Measurements from ENCODE around the gene C11orf58. TPM values are rescaled to one million over a fixed set of nuclear protein-coding genes. Genes with fewer than 3 reads are reported as not detected.

The C11orf58 gene
- total RNA-seq, 1 donor from 2014 or later, result 154 TPM

DNA sequence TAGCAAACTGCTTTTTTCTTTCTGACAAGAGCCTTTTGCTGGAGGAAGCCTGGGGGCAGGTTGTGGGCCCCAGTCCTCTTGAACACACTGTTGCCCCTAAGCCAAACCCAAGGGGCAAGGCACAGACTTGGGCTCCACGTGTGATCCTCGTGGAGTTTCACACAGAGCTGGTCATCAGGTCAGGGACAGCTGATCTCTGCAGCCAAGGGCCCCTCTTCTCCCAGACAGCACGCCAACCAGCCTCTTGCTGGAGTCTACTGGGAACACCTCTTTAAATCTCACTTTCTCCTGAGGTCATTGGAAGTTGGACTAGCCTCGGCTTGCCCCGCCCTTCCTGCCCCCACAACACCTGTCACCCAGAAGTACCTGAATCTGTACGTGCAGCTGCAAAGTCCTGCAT lies 39.8 kb downstream of the C11orf58 start:
- Mint-ChIP-seq H3K4me1 (peaks cover 11% of the 10 kb centered on the region), H3K36me3 (peaks cover 2% of the 10 kb centered on the region), H3K9me3 (no peaks in the 10 kb centered on the region), H3K27me3 (ENCODE audit: low read depth) (no peaks in the 10 kb centered on the region), H3K27ac (no peak overlapping the region), H3K4me3 (no peak overlapping the region)
- TF ChIP-seq, protein P1, sequence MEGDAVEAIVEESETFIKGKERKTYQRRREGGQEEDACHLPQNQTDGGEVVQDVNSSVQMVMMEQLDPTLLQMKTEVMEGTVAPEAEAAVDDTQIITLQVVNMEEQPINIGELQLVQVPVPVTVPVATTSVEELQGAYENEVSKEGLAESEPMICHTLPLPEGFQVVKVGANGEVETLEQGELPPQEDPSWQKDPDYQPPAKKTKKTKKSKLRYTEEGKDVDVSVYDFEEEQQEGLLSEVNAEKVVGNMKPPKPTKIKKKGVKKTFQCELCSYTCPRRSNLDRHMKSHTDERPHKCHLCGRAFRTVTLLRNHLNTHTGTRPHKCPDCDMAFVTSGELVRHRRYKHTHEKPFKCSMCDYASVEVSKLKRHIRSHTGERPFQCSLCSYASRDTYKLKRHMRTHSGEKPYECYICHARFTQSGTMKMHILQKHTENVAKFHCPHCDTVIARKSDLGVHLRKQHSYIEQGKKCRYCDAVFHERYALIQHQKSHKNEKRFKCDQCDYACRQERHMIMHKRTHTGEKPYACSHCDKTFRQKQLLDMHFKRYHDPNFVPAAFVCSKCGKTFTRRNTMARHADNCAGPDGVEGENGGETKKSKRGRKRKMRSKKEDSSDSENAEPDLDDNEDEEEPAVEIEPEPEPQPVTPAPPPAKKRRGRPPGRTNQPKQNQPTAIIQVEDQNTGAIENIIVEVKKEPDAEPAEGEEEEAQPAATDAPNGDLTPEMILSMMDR (IDR thresholded peaks at IDR 0.05; ENCODE audit: unreplicated experiment), result no peak
- DNase-seq (ENCODE audit: low spot score in 2 of 2, unreplicated experiment in 2 of 2), result no peak

DNA sequence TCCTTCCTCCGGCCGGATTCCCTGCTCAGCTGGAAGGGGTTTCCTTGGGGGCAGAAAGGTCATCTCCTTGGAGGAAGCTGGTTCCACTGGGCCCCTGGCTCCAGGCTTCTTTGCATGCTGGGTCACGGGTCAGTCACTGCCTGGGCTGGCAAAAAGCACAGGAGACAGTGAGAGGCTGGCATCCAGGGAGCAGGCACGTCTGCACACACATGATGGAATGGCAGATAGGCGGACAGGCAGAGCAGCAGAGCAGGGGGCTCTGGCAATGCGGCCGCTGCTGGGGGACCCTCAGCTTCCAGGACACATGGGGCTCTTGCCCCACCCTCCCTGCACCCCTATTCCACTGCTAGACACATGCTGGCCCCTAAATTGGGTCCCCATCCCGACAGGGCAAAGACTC lies 40.4 kb downstream of the C11orf58 start:
- DNase-seq (ENCODE audit: low spot score in 2 of 2, unreplicated experiment in 2 of 2), result no peak
- Mint-ChIP-seq H3K9me3 (no peaks in the 10 kb centered on the region), H3K4me3 (no peak overlapping the region)

DNA sequence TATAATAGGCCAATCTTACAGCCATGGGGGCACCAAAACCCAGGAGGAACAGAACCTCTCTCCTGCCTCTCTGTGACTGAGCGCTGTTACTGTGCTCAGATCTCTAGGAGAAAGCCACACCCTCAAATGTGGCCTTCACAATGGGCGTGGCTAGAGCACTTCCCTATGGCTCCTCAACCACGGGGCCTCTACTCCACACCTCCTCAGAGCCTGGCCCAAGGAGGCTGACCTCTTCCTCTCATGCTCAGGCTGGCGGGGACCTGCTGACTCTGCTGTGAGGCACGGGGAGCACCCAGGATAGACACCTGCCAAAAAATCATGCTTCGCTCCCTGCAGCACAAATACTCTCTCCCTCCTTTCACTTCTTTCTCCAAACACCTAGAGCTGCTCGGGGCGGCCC lies 41.0 kb downstream of the C11orf58 start:
- Mint-ChIP-seq H3K9me3 (no peaks in the 10 kb centered on the region), H3K27ac (no peak overlapping the region), H3K27me3 (ENCODE audit: low read depth) (no peaks in the 10 kb centered on the region), H3K36me3 (peaks cover 2% of the 10 kb centered on the region), H3K4me3 (no peak overlapping the region), H3K4me1 (peaks cover 11% of the 10 kb centered on the region)
- TF ChIP-seq, protein P1 (IDR thresholded peaks at IDR 0.05; ENCODE audit: unreplicated experiment), result no peak
- DNase-seq (ENCODE audit: low spot score in 2 of 2, unreplicated experiment in 2 of 2), result no peak

More for the DNA sequence above, 40.4 kb downstream of the C11orf58 start:
- Mint-ChIP-seq H3K4me1 (peaks cover 11% of the 10 kb centered on the region), H3K36me3 (peaks cover 2% of the 10 kb centered on the region), H3K27me3 (ENCODE audit: low read depth) (no peaks in the 10 kb centered on the region), H3K27ac (no peak overlapping the region)
- TF ChIP-seq, protein P1 (IDR thresholded peaks at IDR 0.05; ENCODE audit: unreplicated experiment), result no peak

DNA sequence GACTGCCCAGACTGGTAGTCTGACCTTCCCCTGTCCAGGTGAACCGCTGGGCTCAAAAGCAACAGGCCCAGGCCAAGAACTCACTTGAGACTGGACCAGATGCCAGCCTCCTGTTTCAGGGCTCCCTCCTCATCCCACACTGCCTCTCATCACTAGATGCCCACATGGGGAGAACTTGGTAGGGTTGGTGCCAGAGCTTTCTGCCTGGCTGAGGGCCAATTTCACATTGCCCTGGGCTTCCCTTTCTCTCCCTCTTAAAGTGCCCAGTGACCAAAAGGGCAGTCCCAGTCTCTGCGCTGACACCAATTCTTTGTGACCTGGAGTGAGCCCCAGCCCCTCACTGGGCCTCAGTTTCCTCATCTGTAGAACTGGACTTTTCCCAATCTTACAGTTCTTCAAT lies 41.7 kb downstream of the C11orf58 start:
- Mint-ChIP-seq H3K4me1 (peaks cover 11% of the 10 kb centered on the region), H3K36me3 (peaks cover 2% of the 10 kb centered on the region), H3K9me3 (no peaks in the 10 kb centered on the region), H3K27me3 (ENCODE audit: low read depth) (no peaks in the 10 kb centered on the region), H3K4me3 (no peak overlapping the region), H3K27ac (no peak overlapping the region)
- no peak for DNase-seq (ENCODE audit: low spot score in 2 of 2, unreplicated experiment in 2 of 2)
- TF ChIP-seq, protein P1 (IDR thresholded peaks at IDR 0.05; ENCODE audit: unreplicated experiment), result no peak

DNA sequence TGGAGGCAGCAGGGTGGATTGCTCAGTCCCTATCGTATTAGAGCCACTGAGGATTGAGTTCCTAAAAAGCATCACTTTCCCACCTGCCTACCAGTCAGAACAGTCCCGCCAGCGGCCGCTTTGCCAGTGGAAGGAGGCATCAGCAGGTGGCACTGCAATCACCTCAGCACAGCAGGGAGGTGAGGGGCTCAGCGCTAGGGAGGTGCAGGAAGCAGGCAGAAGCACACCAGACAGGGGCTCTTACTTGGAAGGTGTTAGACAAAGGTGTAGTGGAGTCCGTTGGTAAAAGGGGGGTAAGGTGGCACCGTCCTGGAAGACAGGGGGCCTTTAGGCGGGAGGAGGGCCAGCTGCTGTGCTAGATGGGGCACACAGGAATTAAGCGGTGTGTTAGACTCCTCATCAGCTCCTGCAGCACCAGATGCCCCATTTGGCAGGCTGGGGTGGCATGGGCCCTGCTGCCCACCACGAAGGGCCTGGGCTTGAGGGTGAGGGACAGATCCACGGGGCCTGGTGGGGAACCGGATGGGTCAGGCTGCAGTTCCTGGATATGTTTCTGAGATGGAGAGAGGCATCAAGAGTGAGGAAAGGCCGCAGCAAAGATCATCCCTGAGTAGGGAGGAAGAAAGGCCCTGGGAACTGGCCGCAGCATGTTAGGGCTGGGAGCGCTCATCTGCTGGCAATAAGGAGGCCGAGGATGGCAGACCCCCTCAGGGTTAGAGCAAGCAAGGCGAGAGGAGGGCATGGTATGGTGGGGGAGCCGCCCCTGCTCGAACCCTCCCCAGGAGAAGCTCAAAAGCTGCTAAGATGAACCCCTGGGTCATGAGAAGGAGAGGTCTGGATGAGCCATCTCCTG lies 42.5 kb downstream of the C11orf58 start:
- Mint-ChIP-seq H3K36me3 (peaks cover 2% of the 10 kb centered on the region), H3K27me3 (ENCODE audit: low read depth) (no peaks in the 10 kb centered on the region), H3K4me1 (peaks cover 5% of the 10 kb centered on the region), H3K4me3 (no peak overlapping the region), H3K9me3 (no peaks in the 10 kb centered on the region), H3K27ac (no peak overlapping the region)
- TF ChIP-seq, protein P1 (IDR thresholded peaks at IDR 0.05; ENCODE audit: unreplicated experiment), result no peak
- no peak for DNase-seq (ENCODE audit: low spot score in 2 of 2, unreplicated experiment in 2 of 2)

Data from mesothelial cell of epicardium (in vitro differentiated cells).